GM18870 (cell line): ENCODE measurements around the gene BSG.
"Not testable (repeated sequence)": the region's sequence is repeated elsewhere in the genome, so short reads cannot be mapped to it uniquely, and the experiment has no call there.

Experiments
- ATAC-seq: cut with Tn5 transposase; IDR thresholded peaks from one replicate; pipeline ENCODE4 v1.9.1; 2021; ENCODE audit warnings: moderate library complexity; ENCODE audit not compliant: unreplicated experiment

Gene BSG

DNA sequence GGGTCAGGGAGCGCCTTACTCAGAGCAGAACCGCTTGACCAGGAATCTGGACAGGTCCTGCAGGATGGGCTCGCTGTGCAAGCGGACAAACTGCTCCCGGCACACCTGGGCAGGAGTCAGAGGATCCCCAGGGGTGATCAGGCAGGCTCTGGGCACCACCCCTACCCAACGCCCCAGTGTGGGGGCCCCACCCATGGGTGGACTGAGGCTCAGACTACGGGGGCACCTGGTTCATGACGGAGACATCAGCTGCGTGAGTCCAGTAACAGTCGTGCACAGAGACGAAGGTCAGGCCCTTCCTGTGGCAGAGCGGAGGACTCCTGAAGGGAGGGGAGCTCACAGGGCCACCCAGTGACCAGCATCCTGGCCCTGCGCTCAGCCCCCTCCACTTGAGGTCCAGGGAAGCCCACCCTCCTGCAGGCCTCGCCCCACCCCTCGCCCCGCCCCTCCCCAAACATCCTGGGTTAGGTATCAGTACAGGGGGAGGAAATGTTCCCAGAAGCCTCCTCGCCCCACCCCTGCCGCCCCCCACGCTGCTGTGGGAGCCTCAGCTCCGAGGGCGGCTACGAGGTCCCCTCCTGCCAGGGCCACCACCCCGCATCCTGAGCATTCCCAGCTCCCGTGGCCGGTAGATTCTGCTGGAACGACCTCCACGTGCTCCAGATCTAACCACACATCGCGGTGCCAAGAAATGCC, 45.3 kb downstream of the BSG start:
- ATAC-seq = no peak

GRCh38 chr19:618247-618619, 45.8 kb downstream of the BSG start:
- ATAC-seq = no peak

DNA sequence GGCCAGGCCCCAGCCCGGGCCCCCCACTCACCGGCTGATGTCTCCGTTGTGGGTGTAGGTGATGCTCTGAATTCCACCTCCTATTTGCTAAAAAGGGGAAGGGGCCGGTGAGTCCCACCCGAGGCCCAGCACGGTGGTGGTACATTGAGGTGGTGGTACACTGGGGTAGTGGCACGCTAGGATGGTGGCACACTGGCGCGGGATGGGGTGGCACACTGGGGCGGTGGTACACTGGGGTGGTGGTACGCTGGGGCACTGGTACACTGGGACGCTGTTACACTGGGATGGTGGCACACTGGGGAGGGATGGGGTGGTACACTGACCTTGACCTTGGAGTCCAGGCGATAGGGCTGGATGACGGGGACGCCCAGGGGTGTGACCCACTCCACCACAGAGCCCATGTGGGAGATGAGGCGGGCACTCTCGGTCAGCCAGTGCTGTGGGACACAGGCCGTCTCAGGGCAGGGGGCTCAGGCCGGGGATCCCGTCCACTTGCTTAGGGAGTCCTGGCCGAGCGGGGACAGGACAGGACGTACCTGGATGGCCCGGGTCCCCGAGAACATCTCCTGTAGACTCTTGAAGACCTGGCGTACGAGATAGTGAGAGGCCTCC, 46.4 kb downstream of the BSG start:
- no peak for ATAC-seq

GRCh38 chr19:619286-620002, 47.0 kb downstream of the BSG start:
- ATAC-seq = no peak

DNA sequence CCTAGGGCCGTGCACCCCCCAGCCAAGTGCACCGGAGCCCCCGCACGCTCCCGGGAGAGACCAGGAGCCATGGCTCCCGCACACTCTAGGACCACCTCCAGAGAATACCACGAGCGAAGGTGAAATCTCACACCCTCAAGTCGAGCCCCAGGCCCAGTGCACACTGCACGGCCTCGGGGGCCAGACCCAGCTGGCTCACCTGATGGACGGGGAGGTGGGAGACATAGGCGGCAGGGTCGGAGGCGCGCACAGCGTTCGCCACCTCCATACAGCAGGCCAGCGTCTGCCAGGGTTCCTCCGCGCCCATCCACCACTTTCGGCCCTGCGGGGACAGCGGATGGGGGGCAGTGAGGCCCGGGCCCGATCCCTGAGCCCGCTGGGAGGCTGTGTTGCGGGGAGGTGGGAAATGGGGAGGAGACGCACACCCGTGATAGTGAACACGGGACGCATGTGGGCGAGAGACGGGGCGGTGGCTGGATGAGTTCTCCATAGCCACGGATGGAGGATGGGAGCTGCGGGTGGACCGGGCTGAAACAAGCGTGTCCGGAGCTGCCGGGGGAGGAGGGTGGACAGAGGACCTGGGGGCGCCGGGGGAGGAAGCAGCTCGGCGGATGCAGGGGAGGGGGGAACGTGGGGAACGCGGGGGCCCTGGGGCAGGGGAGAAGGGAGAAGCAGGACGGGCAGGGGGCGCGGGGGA, 47.9 kb downstream of the BSG start:
- ATAC-seq = no peak

DNA sequence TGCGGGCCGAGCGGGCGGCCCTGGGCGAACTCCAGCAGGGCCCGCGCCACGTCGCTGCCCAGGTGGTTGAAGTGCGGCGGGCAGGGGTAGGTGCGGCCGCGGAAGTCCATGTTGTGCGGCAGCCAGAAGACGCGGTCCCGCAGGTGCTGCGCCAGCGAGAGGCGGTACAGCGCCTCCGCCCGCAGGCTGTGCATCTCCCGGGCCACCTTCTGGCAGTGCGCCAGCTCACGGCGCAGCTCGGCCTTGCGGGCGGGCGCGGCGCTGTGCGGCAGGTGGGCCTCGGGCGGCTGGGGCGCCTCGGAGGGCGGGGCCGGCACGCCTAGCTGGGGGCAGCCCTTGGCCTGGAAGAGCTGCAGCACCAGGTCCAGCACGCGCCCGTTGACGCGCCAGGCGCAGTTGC, 48.8 kb downstream of the BSG start:
- ATAC-seq = not testable (repeated sequence)

GRCh38 chr19:621819-622218, 49.4 kb downstream of the BSG start:
- ATAC-seq = no peak

DNA sequence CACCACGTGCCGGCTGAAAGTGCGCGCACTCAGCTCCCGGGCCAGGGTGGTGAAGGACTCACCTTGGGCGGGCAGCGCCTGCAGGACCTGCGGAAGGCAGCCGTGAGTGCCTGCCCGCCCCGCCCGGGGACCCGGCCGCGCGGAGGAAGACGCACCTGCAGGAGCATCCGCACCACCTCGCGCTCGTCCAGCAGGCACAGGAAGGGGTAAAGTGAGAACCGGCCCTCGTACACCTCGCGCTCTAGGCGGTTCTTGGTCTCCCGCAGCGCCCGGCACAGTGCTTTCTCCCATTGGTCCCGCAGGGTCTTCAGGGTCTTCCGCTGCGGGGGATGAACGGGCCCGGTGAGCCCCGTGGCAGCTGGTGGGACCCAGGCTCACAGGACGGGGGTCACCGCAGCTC, 50.3 kb downstream of the BSG start:
- ATAC-seq = no peak

GRCh38 chr19:623175-623916, 51.0 kb downstream of the BSG start:
- ATAC-seq = no peak

GRCh38 chr19:623974-624373, 51.6 kb downstream of the BSG start:
- ATAC-seq = no peak

DNA sequence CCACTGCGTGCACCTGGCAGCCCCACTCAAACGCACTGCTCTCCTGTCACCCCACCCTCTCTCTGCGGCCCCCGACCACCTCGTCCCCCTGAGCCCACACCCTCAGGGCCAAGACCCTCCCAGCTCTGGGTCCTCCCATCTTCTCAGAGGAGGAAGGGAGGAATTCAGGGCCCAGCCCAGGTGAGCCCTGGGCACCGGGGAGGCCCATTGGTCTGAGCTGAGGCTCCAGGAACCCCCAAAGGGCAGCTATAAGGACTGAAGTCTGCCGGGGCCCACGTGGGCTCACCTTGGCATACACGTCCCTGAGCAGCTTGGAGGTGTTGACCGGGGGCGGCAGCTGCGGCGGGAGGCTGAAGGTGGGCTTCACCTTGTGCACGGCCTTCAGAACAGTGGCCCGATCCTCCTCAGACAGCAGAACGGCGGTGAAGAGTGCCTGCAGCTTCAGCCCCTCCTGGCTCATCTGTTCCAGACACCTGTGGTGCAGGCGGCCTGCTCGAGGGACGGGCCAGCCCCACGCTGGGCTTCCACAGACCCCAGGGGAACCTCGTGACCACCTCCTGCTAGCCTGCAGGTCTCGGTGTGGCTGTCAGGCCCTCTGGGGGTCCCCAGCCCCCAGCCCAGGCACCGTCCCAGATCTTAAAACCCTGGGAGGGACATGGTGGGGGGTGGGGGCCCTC, 52.2 kb downstream of the BSG start:
- no peak for ATAC-seq

- no peak for ATAC-seq
Measured at GRCh38 chr19:625257-625656, 52.9 kb downstream of the BSG start.

GRCh38 chr19:626566-626965, 54.2 kb downstream of the BSG start:
- not testable (repeated sequence) for ATAC-seq

- no peak for ATAC-seq
Measured at GRCh38 chr19:628168-628567, 55.8 kb downstream of the BSG start.

DNA sequence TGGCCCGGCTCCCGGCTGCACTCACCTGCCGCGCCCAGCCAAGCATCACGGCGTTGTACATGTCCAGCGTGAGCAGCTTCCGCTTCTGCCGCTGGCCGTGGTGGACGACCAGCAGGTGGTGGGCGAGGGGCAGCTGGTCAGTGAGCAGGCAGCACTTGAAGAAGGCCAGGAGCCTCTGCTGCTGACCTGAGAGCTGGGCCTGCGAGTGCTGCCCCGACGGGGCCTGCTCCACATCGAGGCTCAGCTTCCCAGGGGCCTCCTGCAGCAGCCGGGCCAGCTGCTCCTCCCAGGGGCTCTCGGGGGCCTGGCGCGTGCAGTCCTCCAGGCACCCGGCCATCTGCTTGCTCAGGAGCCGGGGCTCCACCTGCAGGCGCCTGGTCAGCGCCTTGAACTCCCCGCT, 57.1 kb downstream of the BSG start:
- not testable (repeated sequence) for ATAC-seq

- ATAC-seq = no peak
Measured at GRCh38 chr19:629961-630714, 57.7 kb downstream of the BSG start.

DNA sequence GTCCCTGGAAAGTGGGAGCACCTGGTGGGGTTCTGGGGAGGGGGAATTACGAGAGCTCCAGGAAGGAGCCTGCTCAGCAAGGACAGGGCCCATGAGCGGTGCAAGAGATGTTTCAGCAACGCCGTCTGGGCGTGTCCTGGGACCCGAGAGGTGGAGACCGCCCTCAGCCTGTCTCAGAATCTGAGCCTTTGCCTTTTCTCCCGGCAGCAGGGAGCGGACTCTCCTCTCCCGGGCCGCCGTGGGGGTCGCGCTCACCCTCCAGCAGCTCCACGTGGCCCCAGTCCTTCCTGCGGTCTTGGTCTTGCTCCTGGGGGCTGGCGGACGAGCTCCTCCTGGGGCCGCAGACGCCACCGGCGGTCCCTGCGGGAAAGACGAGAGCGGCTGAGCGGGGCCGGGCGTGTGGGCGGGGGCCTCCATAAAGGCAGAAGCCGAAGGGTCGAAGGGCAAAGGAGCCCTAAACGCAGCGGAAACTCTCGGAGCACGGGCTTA, 60.2 kb downstream of the BSG start:
- ATAC-seq = no peak
